Karpas-422 (cell line): ENCODE data around the gene DISC1. TPM values are rescaled to one million over a fixed set of nuclear protein-coding genes. Genes with fewer than 3 reads are reported as not detected.

Experiments
- DNase-seq: peaks from one replicate; pipeline ENCODE4 v3.0.0-alpha.2; 2015
- H2AFZ ChIP-seq: fragments of 200-600 bp; sonication (generic); 2 replicates; pipeline ENCODE4 v1.6.1; 2014; ENCODE audit warnings: antibody characterized with exemption, low read length, mixed read lengths
- H3K27ac ChIP-seq: fragments of 200-600 bp; sonication (generic); 2 replicates; pipeline ENCODE4 v1.5.1; 2014; ENCODE audit warnings: mild to moderate bottlenecking, low read length, moderate library complexity
- H3K27me3 ChIP-seq: fragments of 200-600 bp; sonication (generic); 2 replicates; pipeline ENCODE4 v1.6.1; 2014; ENCODE audit warnings: low read length, mixed read lengths
- H3K36me3 ChIP-seq: fragments of 200-600 bp; sonication (generic); 2 replicates; pipeline ENCODE4 v1.6.1; 2014; ENCODE audit warnings: low read length, mixed read lengths; ENCODE audit not compliant: insufficient read depth
- H3K4me1 ChIP-seq: fragments of 200-600 bp; sonication (generic); 2 replicates; pipeline ENCODE4 v1.6.1; 2014; ENCODE audit warnings: mild to moderate bottlenecking, low read length, mixed read lengths
- H3K4me2 ChIP-seq: fragments of 200-600 bp; sonication (generic); 2 replicates; pipeline ENCODE4 v1.6.1; 2014; ENCODE audit warnings: low read length, low read depth, mild to moderate bottlenecking; ENCODE audit not compliant: poor library complexity, severe bottlenecking
- H3K4me3 ChIP-seq: fragments of 200-600 bp; sonication (generic); 2 replicates; pipeline ENCODE4 v1.5.1; 2014; ENCODE audit warnings: mild to moderate bottlenecking, antibody characterized with exemption, low read length, mixed read lengths
- H3K79me2 ChIP-seq: fragments of 200-600 bp; sonication (generic); 2 replicates; pipeline ENCODE4 v1.6.1; 2014; ENCODE audit warnings: mild to moderate bottlenecking, low read length, mixed read lengths
- H3K9ac ChIP-seq: fragments of 200-600 bp; sonication (generic); 2 replicates; pipeline ENCODE4 v1.6.0; 2014; ENCODE audit warnings: low read length
- H3K9me2 ChIP-seq: fragments of 200-600 bp; sonication (generic), shearing (Covaris generic); replicated peaks from 2 replicates; pipeline ENCODE4 v1.6.0; 2014; ENCODE audit warnings: mild to moderate bottlenecking, low read length, moderate library complexity; ENCODE audit not compliant: insufficient read depth
- H3K9me3 ChIP-seq: fragments of 300-700, 200-600 bp; sonication (generic); 2 replicates; pipeline ENCODE4 v1.6.1; 2014; ENCODE audit warnings: low read length, mixed read lengths
- H4K20me1 ChIP-seq: fragments of 200-600 bp; sonication (generic); 2 replicates; pipeline ENCODE4 v1.6.1; 2014; ENCODE audit warnings: mild to moderate bottlenecking, antibody characterized with exemption, low read length, low read depth; ENCODE audit not compliant: insufficient read depth
- total RNA-seq: library from RNA; depleted of rRNA; stranded (reverse); fragments of >200 nt; shearing (Covaris generic); gene quantifications from 2 replicates; pipeline ENCODE4 v1.2.3, GENCODE V29; 2014; ENCODE audit warnings: low replicate concordance

Gene DISC1
- total RNA-seq, 1 experiment from 2014 or later = 6.4 TPM

- no peaks in the 10 kb centered on the region for H4K20me1 ChIP-seq
- no peaks in the 10 kb centered on the region for H3K9me3 ChIP-seq
- H3K4me2 ChIP-seq = no peak overlapping the region
- H3K4me3 ChIP-seq = no peak overlapping the region
- H3K4me1 ChIP-seq = peaks cover 5% of the 10 kb centered on the region
- H3K9ac ChIP-seq = no peak overlapping the region
- H3K9me2 ChIP-seq = no peaks in the 10 kb centered on the region
- H3K79me2 ChIP-seq = no peaks in the 10 kb centered on the region
- H2AFZ ChIP-seq = no peak overlapping the region
- no peak overlapping the region for H3K27ac ChIP-seq
- no peaks in the 10 kb centered on the region for H3K36me3 ChIP-seq
- H3K27me3 ChIP-seq = no peaks in the 10 kb centered on the region
- DNase-seq = no peak
Measured at GRCh38 chr1:231856894-231857293, 230.3 kb downstream of the DISC1 start.

GRCh38 chr1:231857609-231858135 lies 231.1 kb downstream of the DISC1 start:
- no peak for DNase-seq
- no peaks in the 10 kb centered on the region for H4K20me1 ChIP-seq
- no peaks in the 10 kb centered on the region for H3K36me3 ChIP-seq

GRCh38 chr1:231860221-231861088 lies 233.9 kb downstream of the DISC1 start:
- Histone ChIP-seq H3K27me3 (no peaks in the 10 kb centered on the region), H3K27ac (no peak overlapping the region), H3K4me1 (no peaks in the 10 kb centered on the region), H3K9ac (no peak overlapping the region), H3K79me2 (no peaks in the 10 kb centered on the region), H4K20me1 (no peaks in the 10 kb centered on the region), H3K36me3 (no peaks in the 10 kb centered on the region), H3K9me3 (no peaks in the 10 kb centered on the region), H3K9me2 (no peaks in the 10 kb centered on the region), H2AFZ (no peak overlapping the region), H3K4me3 (no peak overlapping the region), H3K4me2 (no peak overlapping the region)
- DNase-seq = no peak

More at GRCh38 chr1:231857609-231858135, 231.1 kb downstream of the DISC1 start:
- Histone ChIP-seq H2AFZ (no peak overlapping the region), H3K9me2 (no peaks in the 10 kb centered on the region), H3K9me3 (no peaks in the 10 kb centered on the region), H3K4me2 (no peak overlapping the region), H3K4me1 (no peaks in the 10 kb centered on the region), H3K27me3 (no peaks in the 10 kb centered on the region), H3K79me2 (no peaks in the 10 kb centered on the region), H3K9ac (no peak overlapping the region), H3K27ac (no peak overlapping the region), H3K4me3 (no peak overlapping the region)

- H3K4me1 ChIP-seq = no peaks in the 10 kb centered on the region
- no peaks in the 10 kb centered on the region for H3K9me2 ChIP-seq
- H3K9me3 ChIP-seq = no peaks in the 10 kb centered on the region
- H3K9ac ChIP-seq = no peak overlapping the region
- no peak overlapping the region for H3K4me3 ChIP-seq
- no peaks in the 10 kb centered on the region for H3K36me3 ChIP-seq
- H3K79me2 ChIP-seq = no peaks in the 10 kb centered on the region
- no peaks in the 10 kb centered on the region for H4K20me1 ChIP-seq
- H3K27ac ChIP-seq = no peak overlapping the region
- no peak for DNase-seq
- H2AFZ ChIP-seq = no peak overlapping the region
- H3K4me2 ChIP-seq = no peak overlapping the region
- H3K27me3 ChIP-seq = no peaks in the 10 kb centered on the region
Measured at GRCh38 chr1:231861541-231862481, 235.2 kb downstream of the DISC1 start.

- DNase-seq = no peak
- Histone ChIP-seq H3K9me2 (no peaks in the 10 kb centered on the region), H3K4me2 (no peak overlapping the region), H3K9ac (no peak overlapping the region), H3K27ac (no peak overlapping the region), H3K9me3 (no peaks in the 10 kb centered on the region), H3K4me3 (no peak overlapping the region), H3K36me3 (no peaks in the 10 kb centered on the region), H3K4me1 (no peaks in the 10 kb centered on the region), H3K27me3 (no peaks in the 10 kb centered on the region), H2AFZ (no peak overlapping the region), H4K20me1 (no peaks in the 10 kb centered on the region), H3K79me2 (no peaks in the 10 kb centered on the region)
Measured at GRCh38 chr1:231862611-231863010, 236.0 kb downstream of the DISC1 start.

- H3K27me3 ChIP-seq = no peaks in the 10 kb centered on the region
- H3K4me2 ChIP-seq = no peak overlapping the region
- no peaks in the 10 kb centered on the region for H3K36me3 ChIP-seq
- DNase-seq = no peak
- no peak overlapping the region for H3K4me3 ChIP-seq
- no peaks in the 10 kb centered on the region for H3K9me2 ChIP-seq
- H3K27ac ChIP-seq = no peak overlapping the region
- no peaks in the 10 kb centered on the region for H3K9me3 ChIP-seq
- H3K9ac ChIP-seq = no peak overlapping the region
- H3K4me1 ChIP-seq = peaks cover 4% of the 10 kb centered on the region; the same call in 1 of the 2 replicates
- H3K79me2 ChIP-seq = no peaks in the 10 kb centered on the region
- no peaks in the 10 kb centered on the region for H4K20me1 ChIP-seq
- H2AFZ ChIP-seq = no peak overlapping the region
Measured at GRCh38 chr1:231865331-231865730, 238.7 kb downstream of the DISC1 start.

GRCh38 chr1:231866392-231867331 lies 240.1 kb downstream of the DISC1 start:
- Histone ChIP-seq H3K36me3 (no peaks in the 10 kb centered on the region), H4K20me1 (no peaks in the 10 kb centered on the region), H3K27ac (no peak overlapping the region), H2AFZ (no peak overlapping the region), H3K27me3 (no peaks in the 10 kb centered on the region), H3K9ac (no peak overlapping the region), H3K79me2 (no peaks in the 10 kb centered on the region), H3K4me2 (no peak overlapping the region), H3K4me3 (no peak overlapping the region), H3K9me2 (no peaks in the 10 kb centered on the region), H3K4me1 (peaks cover 4% of the 10 kb centered on the region; the same call in 1 of the 2 replicates), H3K9me3 (no peaks in the 10 kb centered on the region)
- DNase-seq = peak; percentile 86
